ENCODE results near the gene SIM2.

GRCh38 chr21:36735724-36736320 is 36.9 kb downstream of the SIM2 start:
- TF ChIP-seq CTCF (IDR thresholded peaks at IDR 0.05; ENCODE audit: insufficient read depth, low read depth, low read length) (no peak), EZH2 (IDR thresholded peaks at IDR 0.05; ENCODE audit: insufficient read depth, low read length) (no peak)

Measured in astrocyte (in vitro differentiated cells and primary cell).